Activated CD4-positive, alpha-beta memory T cell treated with anti-CD3 and anti-CD28 coated beads, Interleukin-2, amount 10 ng/mL, durations not matched to agents 7 days and 5 days (primary cell): ENCODE measurements around the gene NPAS3. TPM values are rescaled to one million over a fixed set of nuclear protein-coding genes. Genes with fewer than 3 reads are reported as not detected.

Experiments used
- CTCF ChIA-PET: fragments of 350-600 bp; sonication (Branson Sonifier 250); formaldehyde crosslinking; loops from one replicate; lab custom pipeline; 2021; ENCODE audit warnings: antibody characterized with exemption, inconsistent platforms; lab: Charles Lee
- POLR2A ChIA-PET: fragments of 350-600 bp; sonication (Branson Sonifier 250); formaldehyde crosslinking; loops from one replicate; lab custom pipeline; 2021; ENCODE audit warnings: antibody characterized with exemption; lab: Charles Lee
- DNase-seq: peaks from one replicate; pipeline ENCODE4 v3.0.0-alpha.2; 2020
- H3K27ac Mint-ChIP-seq: one replicate; pipeline ENCODE4 v1.8.0; 2021; ENCODE audit warnings: mild to moderate bottlenecking, mixed read lengths
- H3K27me3 Mint-ChIP-seq: one replicate; pipeline ENCODE4 v1.8.0; 2021; ENCODE audit warnings: mixed read lengths
- H3K36me3 Mint-ChIP-seq: one replicate; pipeline ENCODE4 v1.8.0; 2021; ENCODE audit warnings: low read depth, mixed read lengths
- H3K4me1 Mint-ChIP-seq: one replicate; pipeline ENCODE4 v1.8.0; 2021; ENCODE audit warnings: mixed read lengths
- H3K4me3 Mint-ChIP-seq: one replicate; pipeline ENCODE4 v1.8.0; 2021; ENCODE audit warnings: mild to moderate bottlenecking, mixed read lengths
- H3K9me3 Mint-ChIP-seq: one replicate; pipeline ENCODE4 v1.8.0; 2021; ENCODE audit warnings: mixed read lengths
- total RNA-seq, 2 experiments: library from RNA; stranded (reverse); gene quantifications; one replicate each; pipeline ENCODE4 v1.2.3, GENCODE V29; 2021

NPAS3 gene
- total RNA-seq, 2 experiments from 2014 or later: not detected

- no peak for DNase-seq
- H3K27me3 Mint-ChIP-seq: no peaks in the 10 kb centered on the region
- ChIA-PET CTCF (no interaction called here), POLR2A (no interaction called here)
- no peaks in the 10 kb centered on the region for H3K36me3 Mint-ChIP-seq
- H3K27ac Mint-ChIP-seq: no peak overlapping the region
- H3K9me3 Mint-ChIP-seq: peaks cover 9% of the 10 kb centered on the region
- no peak overlapping the region for H3K4me3 Mint-ChIP-seq
- H3K4me1 Mint-ChIP-seq: no peaks in the 10 kb centered on the region
Measured at GRCh38 chr14:32998433-32998832, 59.8 kb downstream of the NPAS3 start.

- H3K36me3 Mint-ChIP-seq: no peaks in the 10 kb centered on the region
- H3K9me3 Mint-ChIP-seq: peaks cover 2% of the 10 kb centered on the region
- ChIA-PET CTCF (no interaction called here), POLR2A (no interaction called here)
- H3K4me1 Mint-ChIP-seq: no peaks in the 10 kb centered on the region
- no peak overlapping the region for H3K4me3 Mint-ChIP-seq
- H3K27me3 Mint-ChIP-seq: no peaks in the 10 kb centered on the region
- no peak overlapping the region for H3K27ac Mint-ChIP-seq
- DNase-seq: no peak
Measured at GRCh38 chr14:33009673-33010072, 71.0 kb downstream of the NPAS3 start.

GRCh38 chr14:33010495-33010894 is 71.8 kb downstream of the NPAS3 start:
- H3K36me3 Mint-ChIP-seq: no peaks in the 10 kb centered on the region
- H3K27ac Mint-ChIP-seq: no peak overlapping the region
- H3K9me3 Mint-ChIP-seq: peaks cover 2% of the 10 kb centered on the region
- POLR2A ChIA-PET: no interaction called here
- no peaks in the 10 kb centered on the region for H3K27me3 Mint-ChIP-seq
- no peaks in the 10 kb centered on the region for H3K4me1 Mint-ChIP-seq
- no peak overlapping the region for H3K4me3 Mint-ChIP-seq
- CTCF ChIA-PET: interaction anchor here (0.6 kb wide), 1 partner anchor 317 kb away, joined by 3 read pairs; no protein-coding TSS in a partner anchor
- DNase-seq: no peak

- CTCF ChIA-PET: no interaction called here
- Mint-ChIP-seq H3K4me1 (no peaks in the 10 kb centered on the region), H3K4me3 (no peak overlapping the region), H3K27ac (no peak overlapping the region), H3K9me3 (no peaks in the 10 kb centered on the region), H3K36me3 (no peaks in the 10 kb centered on the region), H3K27me3 (no peaks in the 10 kb centered on the region)
- POLR2A ChIA-PET: no interaction called here
- DNase-seq: no peak
Measured at GRCh38 chr14:33014710-33015109, 76.0 kb downstream of the NPAS3 start.

- Mint-ChIP-seq H3K36me3 (no peaks in the 10 kb centered on the region), H3K27me3 (no peaks in the 10 kb centered on the region), H3K27ac (no peak overlapping the region), H3K9me3 (no peaks in the 10 kb centered on the region), H3K4me1 (no peaks in the 10 kb centered on the region), H3K4me3 (no peak overlapping the region)
- ChIA-PET CTCF (no interaction called here), POLR2A (no interaction called here)
- no peak for DNase-seq
Measured at GRCh38 chr14:33016613-33017012, 77.9 kb downstream of the NPAS3 start.

- POLR2A ChIA-PET: no interaction called here
- no peaks in the 10 kb centered on the region for H3K4me1 Mint-ChIP-seq
- H3K4me3 Mint-ChIP-seq: no peak overlapping the region
- H3K27me3 Mint-ChIP-seq: no peaks in the 10 kb centered on the region
- CTCF ChIA-PET: no interaction called here
- no peaks in the 10 kb centered on the region for H3K9me3 Mint-ChIP-seq
- no peaks in the 10 kb centered on the region for H3K36me3 Mint-ChIP-seq
- no peak overlapping the region for H3K27ac Mint-ChIP-seq
- no peak for DNase-seq
Measured at GRCh38 chr14:33017016-33017415, 78.3 kb downstream of the NPAS3 start.

GRCh38 chr14:33019346-33019745 is 80.7 kb downstream of the NPAS3 start:
- no peaks in the 10 kb centered on the region for H3K36me3 Mint-ChIP-seq
- no peak overlapping the region for H3K4me3 Mint-ChIP-seq
- CTCF ChIA-PET: no interaction called here
- no peaks in the 10 kb centered on the region for H3K27me3 Mint-ChIP-seq
- no peak for DNase-seq
- POLR2A ChIA-PET: no interaction called here
- H3K4me1 Mint-ChIP-seq: no peaks in the 10 kb centered on the region
- H3K27ac Mint-ChIP-seq: no peak overlapping the region
- H3K9me3 Mint-ChIP-seq: no peaks in the 10 kb centered on the region

- Mint-ChIP-seq H3K4me1 (no peaks in the 10 kb centered on the region), H3K27ac (no peak overlapping the region), H3K4me3 (no peak overlapping the region), H3K9me3 (peaks cover 4% of the 10 kb centered on the region), H3K27me3 (no peaks in the 10 kb centered on the region), H3K36me3 (no peaks in the 10 kb centered on the region)
- no peak for DNase-seq
- ChIA-PET POLR2A (no interaction called here), CTCF (no interaction called here)
Measured at GRCh38 chr14:33026850-33027430, 88.3 kb downstream of the NPAS3 start.

GRCh38 chr14:33029511-33029910 is 90.8 kb downstream of the NPAS3 start:
- DNase-seq: no peak
- no peak overlapping the region for H3K4me3 Mint-ChIP-seq
- H3K27ac Mint-ChIP-seq: no peak overlapping the region
- H3K4me1 Mint-ChIP-seq: no peaks in the 10 kb centered on the region
- H3K27me3 Mint-ChIP-seq: no peaks in the 10 kb centered on the region
- H3K36me3 Mint-ChIP-seq: no peaks in the 10 kb centered on the region
- peaks cover 6% of the 10 kb centered on the region for H3K9me3 Mint-ChIP-seq
- ChIA-PET CTCF (no interaction called here), POLR2A (no interaction called here)

GRCh38 chr14:33030386-33030785 is 91.7 kb downstream of the NPAS3 start:
- Mint-ChIP-seq H3K27me3 (no peaks in the 10 kb centered on the region), H3K9me3 (peaks cover 6% of the 10 kb centered on the region), H3K4me3 (no peak overlapping the region), H3K27ac (no peak overlapping the region), H3K36me3 (no peaks in the 10 kb centered on the region), H3K4me1 (no peaks in the 10 kb centered on the region)
- CTCF ChIA-PET: no interaction called here
- POLR2A ChIA-PET: no interaction called here
- DNase-seq: no peak

- POLR2A ChIA-PET: no interaction called here
Measured at GRCh38 chr14:33035416-33036194, 96.9 kb downstream of the NPAS3 start.

GRCh38 chr14:33039311-33039710 is 100.6 kb downstream of the NPAS3 start:
- Mint-ChIP-seq H3K27me3 (no peaks in the 10 kb centered on the region), H3K4me3 (no peak overlapping the region), H3K36me3 (no peaks in the 10 kb centered on the region), H3K9me3 (peaks cover 3% of the 10 kb centered on the region), H3K4me1 (no peaks in the 10 kb centered on the region), H3K27ac (no peak overlapping the region)
- no peak for DNase-seq
- CTCF ChIA-PET: no interaction called here
- POLR2A ChIA-PET: no interaction called here

More at GRCh38 chr14:33035416-33036194, 96.9 kb downstream of the NPAS3 start:
- CTCF ChIA-PET: no interaction called here
- H3K9me3 Mint-ChIP-seq: peaks cover 4% of the 10 kb centered on the region
- no peak for DNase-seq
- H3K4me3 Mint-ChIP-seq: no peak overlapping the region
- H3K36me3 Mint-ChIP-seq: no peaks in the 10 kb centered on the region
- no peaks in the 10 kb centered on the region for H3K27me3 Mint-ChIP-seq
- H3K27ac Mint-ChIP-seq: no peak overlapping the region
- H3K4me1 Mint-ChIP-seq: no peaks in the 10 kb centered on the region

- Mint-ChIP-seq H3K4me3 (no peak overlapping the region), H3K27ac (no peak overlapping the region), H3K4me1 (no peaks in the 10 kb centered on the region)
Measured at GRCh38 chr14:33040372-33041140, 101.9 kb downstream of the NPAS3 start.

More at GRCh38 chr14:33040372-33041140, 101.9 kb downstream of the NPAS3 start:
- no peak for DNase-seq
- ChIA-PET POLR2A (no interaction called here), CTCF (no interaction called here)
- Mint-ChIP-seq H3K9me3 (peaks cover 3% of the 10 kb centered on the region), H3K36me3 (no peaks in the 10 kb centered on the region), H3K27me3 (no peaks in the 10 kb centered on the region)
